GM18505 (cell line): ENCODE data around the gene SULT2B1.
"Not testable (repeated sequence)": the region's sequence is repeated elsewhere in the genome, so short reads cannot be mapped to it uniquely, and the experiment has no call there.

Experiments
- ATAC-seq: cut with Tn5 transposase; IDR thresholded peaks from one replicate; pipeline ENCODE4 v1.9.1; 2021; ENCODE audit not compliant: unreplicated experiment
- POLR2A ChIP-seq: IDR thresholded peaks from 4 replicates; pipeline ENCODE4 v1.6.1; 2011; ENCODE audit warnings: borderline replicate concordance; ENCODE audit not compliant: insufficient read depth, insufficient read length; ENCODE audit errors: extremely low read depth

SULT2B1 gene

DNA sequence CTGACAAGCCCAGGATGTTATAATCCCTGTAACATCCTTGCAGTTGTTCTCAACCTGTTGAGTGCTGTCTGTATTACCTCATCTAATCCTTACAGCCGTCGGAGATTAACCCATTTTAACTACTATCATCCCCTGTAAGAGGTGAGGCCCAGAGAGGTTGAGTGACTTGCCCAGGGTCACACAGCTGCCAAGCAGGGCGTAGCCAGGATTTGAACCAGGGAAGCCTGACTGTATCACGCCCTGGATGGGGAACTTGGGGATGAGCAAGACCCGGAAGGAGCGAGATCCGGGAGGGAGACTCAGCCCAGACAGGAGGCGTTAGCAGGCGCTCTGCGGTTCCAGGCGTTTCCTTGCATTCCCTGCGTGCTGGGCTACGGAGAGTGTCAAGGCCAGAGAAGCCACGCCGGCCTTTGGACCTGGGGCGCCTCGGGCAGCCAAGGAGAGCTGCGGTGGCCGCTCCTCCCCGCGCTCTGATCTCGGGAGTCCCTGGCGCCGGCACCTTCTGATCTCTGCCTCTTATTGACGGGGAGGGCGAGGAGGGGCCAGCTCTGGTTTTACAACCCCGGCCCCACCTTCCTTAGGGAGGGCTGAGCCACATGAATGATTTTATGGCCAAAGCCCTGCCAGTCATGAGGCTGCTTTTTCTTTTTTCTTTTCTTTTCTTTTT, 6.2 kb downstream of the SULT2B1 start:
- ATAC-seq = no peak
- no peak for TF ChIP-seq POLR2A

GRCh38 chr19:48560095-48560530, 8.1 kb downstream of the SULT2B1 start:
- TF ChIP-seq POLR2A = no peak
- no peak for ATAC-seq

DNA sequence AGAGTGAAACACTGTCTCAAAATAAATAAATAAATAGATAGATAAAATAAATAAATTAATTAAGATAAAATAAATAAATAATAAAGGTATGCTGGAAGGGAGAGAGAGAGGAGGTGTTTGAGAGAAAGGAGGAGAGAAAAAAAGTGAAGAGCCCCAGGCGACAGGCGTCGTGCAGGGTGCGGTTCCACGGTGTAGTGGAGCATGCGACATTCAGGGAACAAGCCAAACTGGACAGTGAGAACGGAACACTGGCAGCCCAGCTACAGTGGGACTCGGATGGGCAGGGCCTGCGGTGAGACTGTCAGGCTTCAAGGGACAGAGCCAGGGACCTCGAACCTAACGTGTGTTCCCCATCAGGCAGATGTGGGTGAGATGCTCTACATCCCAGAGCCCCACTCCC, 9.4 kb downstream of the SULT2B1 start:
- ATAC-seq = no peak
- TF ChIP-seq POLR2A = no peak

GRCh38 chr19:48565090-48565489, 13.1 kb downstream of the SULT2B1 start:
- ATAC-seq = no peak
- TF ChIP-seq POLR2A = no peak

GRCh38 chr19:48568345-48568886, 16.4 kb downstream of the SULT2B1 start:
- TF ChIP-seq POLR2A = no peak
- ATAC-seq = no peak

DNA sequence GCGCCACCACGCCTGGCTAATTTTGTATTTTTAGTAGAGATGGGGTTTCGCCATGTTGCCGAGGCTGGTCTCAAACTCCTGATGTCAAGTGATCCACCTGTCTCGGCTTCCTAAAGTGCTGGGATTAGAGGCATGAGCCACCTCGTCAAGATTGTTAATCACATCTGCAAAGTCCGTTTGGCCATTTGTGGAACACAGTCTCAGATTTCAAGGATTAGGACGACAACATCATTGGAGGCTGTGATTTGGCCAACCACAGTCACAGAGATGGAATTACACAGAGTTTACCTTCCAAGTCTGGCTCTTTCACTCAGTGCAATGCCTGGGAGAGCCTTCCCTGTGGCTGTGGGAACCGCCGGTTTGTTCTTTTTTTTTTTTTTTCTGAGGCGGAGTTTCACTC, 17.8 kb downstream of the SULT2B1 start:
- ATAC-seq = no peak
- TF ChIP-seq POLR2A = no peak

DNA sequence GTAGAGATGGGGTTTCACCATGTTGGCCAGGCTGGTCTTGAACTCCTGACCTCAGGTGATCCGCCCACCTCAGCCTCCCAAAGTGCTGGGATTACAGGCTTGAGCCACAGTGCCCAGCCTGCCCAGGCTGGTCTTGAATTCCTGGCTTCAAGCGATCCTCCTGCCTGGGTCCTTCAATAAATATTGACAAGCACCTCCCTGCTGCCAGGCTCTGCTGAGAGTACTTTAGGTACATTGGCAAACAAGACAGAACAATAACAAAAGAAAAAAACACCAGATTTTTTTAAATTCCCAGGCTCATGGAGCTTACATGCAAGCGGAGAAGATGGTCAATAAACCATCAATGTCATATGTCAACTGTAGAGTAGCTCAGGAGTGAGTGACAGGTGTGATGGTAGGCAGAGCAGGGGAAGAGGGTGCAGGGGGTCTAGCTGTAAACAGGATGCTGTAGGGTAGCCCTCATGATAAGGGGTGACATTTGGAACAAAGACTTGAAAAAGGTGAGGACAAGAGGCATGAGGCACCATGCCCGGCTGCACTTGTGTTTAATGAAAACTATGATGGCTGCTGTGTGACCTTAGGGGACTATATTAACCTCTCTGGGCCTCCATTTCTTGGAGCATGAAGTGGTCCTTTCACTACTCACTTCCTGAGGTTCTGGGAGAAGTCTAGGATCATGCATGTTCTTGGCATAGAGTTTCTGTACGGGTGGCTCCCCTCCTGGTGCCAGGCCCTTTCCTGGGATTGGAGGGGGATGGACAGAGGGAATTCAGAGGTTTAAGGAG, 19.6 kb downstream of the SULT2B1 start:
- ATAC-seq = no peak
- no peak for TF ChIP-seq POLR2A

DNA sequence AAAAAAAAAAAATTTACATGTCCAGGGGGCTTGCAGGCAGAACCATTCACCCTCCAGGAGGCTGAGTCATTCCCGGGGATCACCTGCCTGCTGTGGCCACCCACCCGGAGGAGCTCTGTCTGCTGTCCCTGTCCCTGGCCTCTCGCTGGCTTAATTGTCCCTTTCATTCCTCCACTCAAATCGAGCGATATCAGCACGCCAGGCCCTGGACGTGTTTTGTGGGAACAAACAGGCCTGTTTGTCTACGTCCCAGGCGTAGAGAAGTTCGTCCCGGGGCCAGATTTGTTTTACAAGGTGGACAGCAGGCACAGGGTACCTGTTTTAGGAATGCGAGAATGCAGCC, 21.2 kb downstream of the SULT2B1 start:
- TF ChIP-seq POLR2A = no peak

DNA sequence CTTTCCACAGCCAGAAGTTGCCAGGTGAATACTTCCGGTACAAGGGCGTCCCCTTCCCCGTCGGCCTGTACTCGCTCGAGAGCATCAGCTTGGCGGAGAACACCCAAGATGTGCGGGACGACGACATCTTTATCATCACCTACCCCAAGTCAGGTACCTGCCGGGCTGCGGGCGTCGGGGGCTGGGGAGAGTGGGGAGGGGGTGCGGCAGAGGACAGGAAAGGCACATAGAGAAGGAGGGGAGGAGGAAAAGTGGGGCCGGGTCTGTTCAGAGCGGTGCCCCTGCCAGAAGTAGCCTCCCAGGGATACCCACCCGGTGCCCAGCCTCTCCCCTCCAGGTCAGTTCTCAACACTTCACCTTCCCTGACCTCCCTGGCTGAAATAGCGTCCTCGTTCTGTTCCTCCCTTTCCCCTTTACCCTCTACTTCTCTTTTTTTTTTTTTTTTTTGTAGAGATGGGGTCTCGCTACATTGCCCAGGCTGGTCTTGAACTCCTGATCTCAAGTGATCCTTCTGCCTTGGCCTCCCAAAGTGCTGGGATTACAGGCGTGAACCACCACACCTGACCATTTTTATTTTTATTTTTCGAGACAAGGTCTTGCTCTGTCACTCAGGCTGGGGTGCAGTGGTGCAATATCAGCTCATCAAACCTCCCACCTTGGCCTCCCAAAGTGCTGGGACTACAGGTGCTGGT, 24.1 kb downstream of the SULT2B1 start:
- no peak for ATAC-seq
- no peak for TF ChIP-seq POLR2A

More for the DNA sequence above, 21.2 kb downstream of the SULT2B1 start:
- ATAC-seq = no peak

GRCh38 chr19:48577908-48578307, 25.9 kb downstream of the SULT2B1 start:
- ATAC-seq = not testable (repeated sequence)

DNA sequence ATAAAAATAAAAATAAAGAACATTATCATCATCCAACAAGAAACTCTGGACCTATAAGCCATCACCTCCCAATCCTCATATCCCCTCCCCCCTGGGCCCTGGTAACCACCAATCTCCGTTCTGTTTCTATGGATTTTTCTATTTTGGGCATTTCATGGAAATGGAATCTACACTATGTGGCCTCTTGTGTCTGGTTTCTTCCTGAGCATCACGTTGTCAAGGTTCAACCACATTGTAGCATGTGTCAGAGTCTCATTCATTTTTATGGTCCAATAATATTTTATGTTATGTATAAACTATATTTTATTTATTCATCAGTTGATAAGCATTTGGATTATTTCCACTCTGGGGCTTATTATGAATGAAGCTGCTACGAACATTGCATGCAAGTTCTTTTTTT, 26.9 kb downstream of the SULT2B1 start:
- no peak for ATAC-seq
- TF ChIP-seq POLR2A = no peak

DNA sequence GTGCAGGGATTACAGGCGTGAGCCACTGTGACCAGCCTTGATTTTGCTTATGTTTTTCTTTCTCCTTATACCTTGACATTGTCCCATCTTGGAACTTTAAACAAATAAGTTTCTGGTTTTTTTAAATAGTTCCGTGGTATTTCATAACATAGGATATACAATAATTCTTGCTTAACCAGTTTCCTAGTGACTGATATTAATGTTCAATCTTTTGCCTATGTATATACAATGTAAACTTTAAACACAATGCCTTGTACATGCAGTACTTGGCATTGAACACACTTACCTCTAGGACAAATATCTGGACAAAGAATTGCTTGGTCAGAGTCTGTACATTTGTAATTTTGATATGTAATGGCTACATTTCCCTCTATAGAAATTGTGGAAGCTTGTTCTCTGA, 30.2 kb downstream of the SULT2B1 start:
- ATAC-seq = no peak

GRCh38 chr19:48587387-48587786, 35.4 kb downstream of the SULT2B1 start:
- ATAC-seq = no peak
- no peak for TF ChIP-seq POLR2A

More for the DNA sequence above, 30.2 kb downstream of the SULT2B1 start:
- no peak for TF ChIP-seq POLR2A

DNA sequence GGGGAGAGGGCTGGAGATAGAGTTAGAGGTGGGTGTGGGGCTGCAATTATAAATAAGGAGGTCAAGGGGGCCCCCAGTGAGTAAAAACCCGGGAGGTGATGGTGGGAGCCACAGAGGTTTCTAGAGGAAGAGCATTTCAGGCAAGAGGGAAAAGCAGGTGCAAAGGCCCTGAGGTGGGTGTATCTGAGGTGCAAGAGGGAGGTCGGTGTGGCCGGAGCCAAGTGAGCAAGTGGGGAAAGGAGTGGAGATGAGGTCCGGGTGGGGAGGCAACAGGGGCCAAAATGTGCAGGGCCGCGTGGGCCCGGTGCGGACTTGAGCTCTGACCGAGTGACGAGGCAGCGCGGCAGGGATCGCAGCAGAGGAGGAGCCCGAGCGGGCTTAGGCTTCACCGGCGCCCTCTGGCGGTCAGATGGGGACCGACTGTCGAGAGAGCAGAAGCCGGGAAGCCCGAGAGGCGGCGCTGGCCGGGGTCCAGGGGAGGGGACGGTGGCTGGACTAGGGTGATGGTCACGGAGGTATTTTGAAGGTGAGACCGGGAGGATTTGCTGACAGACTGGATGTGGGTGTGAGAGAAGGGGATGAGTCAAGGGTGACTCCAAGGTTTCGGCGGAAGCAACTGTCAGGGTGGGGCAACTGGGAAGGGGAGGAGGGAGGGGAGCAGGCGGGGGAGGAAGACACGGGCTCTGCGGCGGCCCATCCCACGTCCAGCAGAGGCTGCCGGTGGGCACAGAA, 36.9 kb downstream of the SULT2B1 start:
- no peak for TF ChIP-seq POLR2A
- no peak for ATAC-seq

- ATAC-seq = no peak
- no peak for TF ChIP-seq POLR2A
Measured at GRCh38 chr19:48591021-48591420, 39.0 kb downstream of the SULT2B1 start.
